Measurements from ENCODE around the gene ASPN.

- TF ChIP-seq, protein P1, sequence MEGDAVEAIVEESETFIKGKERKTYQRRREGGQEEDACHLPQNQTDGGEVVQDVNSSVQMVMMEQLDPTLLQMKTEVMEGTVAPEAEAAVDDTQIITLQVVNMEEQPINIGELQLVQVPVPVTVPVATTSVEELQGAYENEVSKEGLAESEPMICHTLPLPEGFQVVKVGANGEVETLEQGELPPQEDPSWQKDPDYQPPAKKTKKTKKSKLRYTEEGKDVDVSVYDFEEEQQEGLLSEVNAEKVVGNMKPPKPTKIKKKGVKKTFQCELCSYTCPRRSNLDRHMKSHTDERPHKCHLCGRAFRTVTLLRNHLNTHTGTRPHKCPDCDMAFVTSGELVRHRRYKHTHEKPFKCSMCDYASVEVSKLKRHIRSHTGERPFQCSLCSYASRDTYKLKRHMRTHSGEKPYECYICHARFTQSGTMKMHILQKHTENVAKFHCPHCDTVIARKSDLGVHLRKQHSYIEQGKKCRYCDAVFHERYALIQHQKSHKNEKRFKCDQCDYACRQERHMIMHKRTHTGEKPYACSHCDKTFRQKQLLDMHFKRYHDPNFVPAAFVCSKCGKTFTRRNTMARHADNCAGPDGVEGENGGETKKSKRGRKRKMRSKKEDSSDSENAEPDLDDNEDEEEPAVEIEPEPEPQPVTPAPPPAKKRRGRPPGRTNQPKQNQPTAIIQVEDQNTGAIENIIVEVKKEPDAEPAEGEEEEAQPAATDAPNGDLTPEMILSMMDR (IDR thresholded peaks at IDR 0.05; ENCODE audit: extremely low read depth in 1 of 2, insufficient read depth in 1 of 2, low read depth in 1 of 2, low read length in 2 of 2): no peak
- no peak for TF ChIP-seq FOS (IDR thresholded peaks at IDR 0.05; ENCODE audit: borderline replicate concordance, insufficient read depth, low read length)
- TF ChIP-seq EZH2 (IDR thresholded peaks at IDR 0.05; ENCODE audit: borderline replicate concordance, low read depth, low read length, severe bottlenecking): no peak
- TF ChIP-seq POLR2AphosphoS5 (IDR thresholded peaks at IDR 0.05; ENCODE audit: insufficient read depth, low read depth, low read length): no peak
- TF ChIP-seq POLR2A (IDR thresholded peaks at IDR 0.05; ENCODE audit: low read depth, low read length): no peak
- TF ChIP-seq MAX (IDR thresholded peaks at IDR 0.05; ENCODE audit: insufficient read depth, insufficient read length): no peak
- TF ChIP-seq JUN (IDR thresholded peaks at IDR 0.05; ENCODE audit: borderline replicate concordance, insufficient read depth, insufficient read length, low read depth): no peak
Measured at GRCh38 chr9:92514635-92515034, 32.3 kb upstream of the ASPN start.

Measured in endothelial cell of umbilical vein (primary cell).